NCI-H2171 treated with DMSO at 0.1 percent for 48 hours (cell line): ENCODE data around the gene RAB31.

Experiments used
- DNase-seq: peaks from one replicate; lab custom pipeline; 2025; lab: John Stamatoyannopoulos, UW

The RAB31 gene

DNA sequence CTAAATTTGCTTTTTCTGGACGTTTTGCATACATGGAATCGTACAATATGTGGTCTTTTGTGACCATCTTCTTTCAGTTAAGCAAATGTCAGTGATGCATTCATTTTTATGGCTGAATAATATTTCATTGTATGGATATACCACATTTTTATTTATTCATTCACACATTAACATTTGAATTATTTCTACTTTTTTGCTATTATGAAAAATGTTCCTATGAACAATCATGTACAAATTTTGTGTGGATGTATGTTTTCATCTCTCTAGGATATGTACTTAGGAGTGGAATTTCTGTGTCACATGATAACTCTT, 110.3 kb downstream of the RAB31 start:
- DNase-seq = no peak

- no peak for DNase-seq
Observed at GRCh38 chr18:9820127-9820526, 112.0 kb downstream of the RAB31 start.

DNA sequence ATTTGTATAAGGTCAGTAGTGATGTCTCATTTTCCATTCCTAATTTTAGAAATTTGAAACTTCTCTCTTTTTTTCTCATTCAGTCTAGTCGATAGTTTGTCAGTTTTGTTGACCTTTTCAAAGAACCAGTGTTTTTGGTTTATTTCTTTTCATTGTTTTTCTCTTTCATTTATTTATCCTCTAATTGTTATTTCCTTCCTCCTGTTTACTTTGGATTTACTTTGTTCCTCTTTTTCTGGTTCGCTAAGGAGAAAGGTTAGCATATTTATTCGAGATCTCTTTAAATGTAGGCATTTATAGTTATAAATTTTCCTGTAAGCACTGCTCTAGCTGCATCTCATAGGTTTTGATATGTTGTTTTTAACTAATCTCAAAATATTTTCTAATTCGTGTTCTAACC, 112.6 kb downstream of the RAB31 start:
- no peak for DNase-seq

GRCh38 chr18:9822587-9823185, 114.6 kb downstream of the RAB31 start:
- DNase-seq = no peak

DNA sequence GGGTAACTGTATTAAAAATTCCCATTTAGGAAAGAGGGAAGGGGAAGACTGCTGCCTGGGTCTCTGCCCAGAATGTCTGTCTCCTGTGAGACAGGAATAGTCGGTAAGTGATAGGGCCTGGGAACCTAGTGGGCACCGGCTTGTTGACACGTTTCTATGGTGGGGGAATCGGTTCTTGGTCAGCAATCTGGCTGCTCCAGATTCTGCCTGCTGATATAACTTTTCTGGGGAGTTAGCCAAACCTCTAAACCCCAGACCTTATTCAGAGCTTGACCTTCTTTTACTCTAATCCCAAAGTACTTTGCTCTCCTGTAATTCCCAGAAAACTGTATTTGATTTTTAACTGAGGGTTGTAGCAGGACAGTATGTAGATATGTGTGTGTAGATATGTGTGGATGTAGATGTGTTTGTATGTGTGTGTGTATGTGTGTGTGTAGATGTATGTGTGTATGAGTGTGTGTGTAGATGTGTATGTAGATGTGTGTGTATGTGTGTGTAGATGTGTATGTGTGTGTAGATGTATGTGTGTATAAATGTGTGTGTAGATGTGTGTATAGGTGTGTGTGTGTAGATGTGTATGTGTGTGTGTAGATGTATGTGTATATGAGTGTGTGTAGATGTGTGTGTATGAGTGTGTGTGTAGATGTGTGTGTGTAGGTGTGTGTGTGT, 115.8 kb downstream of the RAB31 start:
- no peak for DNase-seq

- no peak for DNase-seq
Observed at GRCh38 chr18:9824474-9824832, 116.4 kb downstream of the RAB31 start.

- DNase-seq = no peak
Observed at GRCh38 chr18:9824952-9825371, 116.9 kb downstream of the RAB31 start.

DNA sequence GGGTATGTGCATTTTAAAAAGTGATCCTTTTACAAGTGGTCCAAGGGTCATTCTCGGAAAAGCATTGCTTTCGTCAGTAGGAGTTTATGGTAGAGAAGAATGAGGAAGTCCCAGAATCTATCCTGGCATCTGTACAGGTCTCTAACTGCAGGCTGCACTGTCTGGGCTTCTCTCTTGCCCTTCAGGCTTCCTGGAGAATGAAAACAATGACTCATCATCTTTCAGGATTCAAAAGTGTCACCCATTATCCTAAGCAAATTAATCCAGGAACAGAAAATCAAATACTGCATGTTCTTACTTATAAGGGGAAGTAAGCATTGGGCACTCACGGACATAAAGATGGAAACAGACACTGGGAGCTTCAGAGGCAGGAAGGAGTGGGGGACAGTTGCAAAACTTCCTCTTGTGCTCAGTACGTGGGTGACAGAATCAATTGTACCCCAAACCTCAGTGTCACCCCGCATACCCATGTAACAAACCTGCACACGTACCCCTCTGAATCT, 117.5 kb downstream of the RAB31 start:
- DNase-seq = no peak

GRCh38 chr18:9826685-9827084, 118.6 kb downstream of the RAB31 start:
- no peak for DNase-seq

- DNase-seq = no peak
Observed at GRCh38 chr18:9827211-9827792, 119.2 kb downstream of the RAB31 start.

DNA sequence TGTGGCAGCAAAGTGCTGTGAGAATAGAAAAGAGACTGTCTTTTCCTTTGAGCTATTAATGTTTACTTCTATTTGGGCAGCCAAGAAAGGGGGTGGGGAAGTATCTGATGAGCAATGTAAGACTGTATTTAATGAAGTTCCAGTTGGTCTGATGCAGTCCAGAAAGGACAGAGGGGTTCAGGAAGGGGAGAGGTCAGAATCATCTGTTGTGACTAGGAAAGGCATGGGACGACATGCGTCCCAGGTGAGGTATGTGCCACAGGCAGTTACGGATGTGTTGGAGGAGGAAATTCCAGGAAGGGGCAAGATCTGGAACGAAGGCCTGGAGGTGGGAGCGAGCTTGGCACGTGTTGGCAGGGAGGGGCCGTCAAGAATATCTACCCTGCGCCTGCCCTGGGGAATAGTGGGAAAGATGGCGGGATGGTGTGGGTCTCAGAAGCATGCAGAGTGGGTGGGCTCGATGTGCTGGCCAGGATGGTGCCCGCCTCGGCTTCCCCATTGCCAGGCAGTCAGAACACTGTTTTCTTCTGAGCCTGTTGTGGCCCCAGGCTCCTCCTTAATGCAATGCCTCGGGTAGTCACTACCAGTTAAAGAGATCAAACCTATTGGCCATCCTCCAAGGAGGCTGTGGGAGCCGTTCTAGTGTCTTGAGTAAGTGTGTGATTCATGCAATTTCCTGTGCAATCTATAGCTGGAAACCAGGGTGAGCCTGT, 119.8 kb downstream of the RAB31 start:
- DNase-seq = no peak

GRCh38 chr18:9828506-9829396, 120.7 kb downstream of the RAB31 start:
- no peak for DNase-seq

- no peak for DNase-seq
Observed at GRCh38 chr18:9829397-9829712, 121.3 kb downstream of the RAB31 start.

DNA sequence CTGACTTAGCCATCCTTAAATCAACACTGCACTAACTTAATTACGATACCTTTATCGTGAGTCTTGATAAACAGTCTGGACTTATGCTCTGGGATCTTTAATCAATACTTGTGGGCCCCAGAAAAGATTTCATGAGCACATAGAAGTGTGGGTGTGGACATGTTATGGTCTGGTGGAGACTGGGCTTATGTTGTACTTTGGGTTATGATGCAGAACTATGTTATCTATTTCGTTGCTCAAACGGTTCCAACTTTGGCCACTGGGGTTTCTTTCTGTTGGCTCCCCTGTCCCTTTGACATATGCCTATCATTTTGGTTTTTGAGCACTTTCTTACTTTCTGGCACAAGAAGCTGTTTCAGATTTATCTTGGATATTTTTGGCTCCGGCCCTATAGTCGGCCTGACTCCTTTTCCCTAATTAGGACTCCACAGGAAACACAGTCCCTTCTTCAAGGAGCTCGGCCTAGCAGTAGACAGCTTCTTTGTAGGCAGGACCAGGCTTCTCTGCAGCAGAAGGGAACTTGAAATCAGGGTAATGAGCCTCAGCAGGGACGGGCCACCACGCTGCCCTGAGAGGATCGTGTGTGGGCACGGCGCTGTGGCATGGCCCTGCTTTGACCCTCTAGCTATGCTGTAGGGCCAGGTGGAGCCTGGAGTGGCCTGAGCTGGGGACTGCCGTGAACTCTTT, 123.1 kb downstream of the RAB31 start:
- no peak for DNase-seq

DNA sequence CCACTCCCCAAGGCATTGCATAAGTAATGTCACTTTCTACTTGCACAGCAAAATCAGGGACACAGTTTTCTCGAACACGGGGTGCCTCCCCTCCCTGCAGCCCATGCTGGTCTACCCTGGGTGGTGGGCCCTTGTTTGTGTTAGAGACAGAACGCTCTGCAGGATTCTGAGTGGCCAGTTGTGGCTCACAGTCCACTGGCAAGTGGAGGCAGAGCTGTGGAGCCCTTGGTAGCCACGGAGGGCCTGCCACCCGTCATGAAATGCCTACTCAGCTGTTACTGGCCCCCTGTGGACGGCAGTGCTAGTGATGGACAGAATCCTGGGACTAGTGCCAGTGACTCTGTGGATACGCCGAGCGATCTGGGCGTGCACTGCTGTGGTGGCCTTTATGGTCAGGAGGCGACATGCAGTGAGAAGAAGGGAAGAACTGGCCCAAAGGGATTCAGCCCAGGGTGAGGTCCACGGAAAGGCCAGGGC, 123.7 kb downstream of the RAB31 start:
- no peak for DNase-seq

GRCh38 chr18:9832871-9833270, 124.8 kb downstream of the RAB31 start:
- no peak for DNase-seq

- DNase-seq = no peak
Observed at GRCh38 chr18:9834551-9834950, 126.5 kb downstream of the RAB31 start.

DNA sequence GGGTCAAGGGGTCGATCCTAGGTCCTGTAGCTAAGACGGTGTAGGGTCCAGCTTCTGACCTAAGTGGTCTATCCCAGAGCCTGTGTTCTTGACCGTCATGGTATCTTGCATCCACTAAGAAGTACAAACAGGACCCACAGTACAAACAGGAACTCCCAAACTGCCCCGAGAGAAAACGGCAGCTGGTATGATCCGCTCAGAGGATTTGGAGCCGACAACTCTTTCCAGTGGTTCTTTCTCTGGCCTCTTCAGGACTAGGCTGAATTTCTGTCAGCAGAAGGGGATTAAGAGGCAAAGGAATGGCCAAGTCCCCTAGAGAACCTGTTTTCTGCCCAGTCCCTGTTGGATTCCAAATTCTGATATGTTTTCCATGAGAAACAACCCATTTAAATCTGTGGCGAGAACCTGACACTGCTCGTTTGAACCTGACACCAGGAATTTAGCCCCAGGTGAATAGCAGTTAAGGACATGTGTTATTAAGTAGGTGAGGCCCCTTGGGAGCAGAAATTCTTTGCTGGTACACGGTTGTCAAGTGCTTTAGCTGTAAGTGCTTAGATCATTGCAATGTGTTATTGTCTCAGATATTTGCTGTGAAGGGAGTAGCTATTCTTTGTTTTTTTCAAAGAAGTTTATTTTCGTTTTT, 127.1 kb downstream of the RAB31 start:
- DNase-seq = peak; percentile 93

DNA sequence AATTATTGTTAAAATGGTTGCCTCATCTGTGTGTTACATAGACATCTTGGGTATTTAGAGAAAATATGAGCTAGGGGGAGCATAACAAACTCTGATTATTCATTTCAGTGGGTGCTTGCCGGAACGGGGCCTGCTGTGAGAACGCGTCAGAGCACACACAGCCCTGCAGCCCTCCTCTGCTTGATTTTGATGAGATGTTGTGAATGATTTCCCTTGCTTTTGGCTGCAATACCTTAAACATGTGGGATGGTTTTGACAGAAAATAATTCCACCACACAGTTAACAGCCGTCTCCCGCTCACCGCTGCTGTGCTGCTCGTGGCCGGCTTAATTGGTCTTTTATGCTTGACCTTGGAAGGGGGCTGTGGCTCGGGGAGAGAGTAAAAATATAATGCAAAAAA, 127.7 kb downstream of the RAB31 start:
- DNase-seq = no peak

DNA sequence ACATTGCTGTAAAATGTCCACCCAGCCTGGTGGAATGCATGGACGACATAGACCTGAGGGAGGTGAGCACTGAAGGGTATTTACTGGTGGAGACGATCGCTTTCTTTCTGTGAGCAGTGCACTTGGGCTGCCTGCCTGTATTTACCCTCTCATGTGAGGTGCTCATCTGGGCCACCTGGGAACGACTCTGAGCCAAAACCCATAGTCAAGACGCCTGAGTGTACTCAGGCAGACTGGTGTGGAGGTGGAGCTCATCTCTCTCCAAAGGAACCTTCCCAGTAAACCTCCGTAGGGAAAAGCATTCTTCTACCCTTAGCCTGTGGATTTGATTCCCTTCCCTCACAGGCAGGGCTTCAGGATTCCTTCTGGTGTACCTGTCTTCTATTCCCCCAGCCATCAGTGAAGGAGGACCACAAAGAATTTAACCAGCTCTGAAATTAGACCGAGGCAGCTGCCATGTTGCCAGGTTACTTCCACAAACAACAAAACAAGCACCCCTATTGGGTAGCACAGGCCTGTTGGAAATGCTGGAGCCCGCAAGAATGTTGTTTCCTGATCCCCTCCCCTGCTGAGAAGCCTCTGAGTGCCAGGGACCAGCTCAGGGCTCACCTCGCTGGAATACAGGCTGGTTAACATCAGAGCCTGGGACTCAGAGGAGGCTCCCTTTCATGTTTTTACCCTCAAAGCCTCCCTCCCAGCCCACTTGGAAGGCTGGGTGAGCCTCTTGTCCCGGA, 130.2 kb downstream of the RAB31 start:
- peak; percentile 73 for DNase-seq
